ENCODE results near the gene ZNF814.

DNA sequence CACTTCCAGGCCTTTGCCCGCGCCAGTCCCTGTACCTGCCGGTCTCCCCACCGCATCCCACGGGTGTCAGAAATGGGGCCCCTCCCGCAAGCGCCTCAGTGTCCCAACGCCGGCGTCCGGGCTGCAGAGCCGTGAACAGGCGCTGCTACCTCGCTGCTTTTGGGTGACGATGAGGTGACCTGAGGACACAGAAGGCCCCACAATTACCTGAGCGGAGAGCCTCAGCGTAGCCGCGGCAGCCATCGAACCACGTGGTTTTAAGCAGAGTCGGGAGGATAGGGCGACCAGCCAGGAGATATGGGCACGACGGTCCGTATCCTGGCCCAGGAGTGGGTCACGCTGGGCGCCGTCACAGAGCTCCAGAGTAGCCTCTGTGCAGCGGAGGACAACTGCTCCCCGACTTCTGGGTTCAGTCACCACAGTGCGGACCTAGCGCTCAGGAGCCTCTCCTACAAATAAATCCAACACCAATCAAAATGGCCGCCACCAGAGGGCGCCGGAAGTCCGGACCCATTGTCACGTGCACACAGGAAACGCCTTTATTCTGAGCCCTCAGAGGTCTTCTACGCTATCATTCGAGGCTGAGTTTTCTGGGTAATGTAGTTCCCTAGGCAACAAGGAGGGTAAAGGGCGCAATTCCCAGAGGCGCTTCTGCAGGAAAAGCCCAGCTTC is at the start of gene ZNF814:
- TF ChIP-seq EZH2 (IDR thresholded peaks at IDR 0.05; ENCODE audit: insufficient read depth, poor library complexity, severe bottlenecking) (no peak), EZH2phosphoT487 (IDR thresholded peaks at IDR 0.05; ENCODE audit: insufficient read depth, low read depth) (no peak)
